ENCODE data around the gene OTOP3.

GRCh38 chr17:74975943-74976342 is 40.2 kb downstream of the OTOP3 start:
- TF ChIP-seq CTCF (IDR thresholded peaks at IDR 0.05): no peak
- no peak for TF ChIP-seq CREB1 (CRISPR knock-in tag; IDR thresholded peaks at IDR 0.05)
